GM04503 (cell line): ENCODE measurements around the gene MATN3.
"Not testable (repeated sequence)": the region's sequence is repeated elsewhere in the genome, so short reads cannot be mapped to it uniquely, and the experiment has no call there.

Experiments used
- DNase-seq: peaks from one replicate; pipeline ENCODE4 v3.0.0-alpha.2; 2012; ENCODE audit warnings: low read depth

MATN3 gene

GRCh38 chr2:20012282-20013125 lies at the start of gene MATN3:
TSS of gene MATN3 (minus strand) at chr2:20012668. CDS start at chr2:20012631, 37 bp downstream.
- no peak for DNase-seq

- DNase-seq = no peak
Observed at GRCh38 chr2:20061940-20062339, 49.5 kb upstream of the MATN3 start.

GRCh38 chr2:20061476-20061875 lies 49.0 kb upstream of the MATN3 start:
- peak; percentile 75 for DNase-seq

- no peak for DNase-seq
Observed at GRCh38 chr2:20060106-20060505, 47.6 kb upstream of the MATN3 start.

- no peak for DNase-seq
Observed at GRCh38 chr2:20057268-20057667, 44.8 kb upstream of the MATN3 start.

- DNase-seq = no peak
Observed at GRCh38 chr2:20054931-20055330, 42.5 kb upstream of the MATN3 start.

GRCh38 chr2:20054119-20054518 lies 41.7 kb upstream of the MATN3 start:
- no peak for DNase-seq

GRCh38 chr2:20052861-20053281 lies 40.4 kb upstream of the MATN3 start:
- no peak for DNase-seq

GRCh38 chr2:20052229-20052851 lies 39.9 kb upstream of the MATN3 start:
- no peak for DNase-seq

- DNase-seq = peak; percentile 99
Observed at GRCh38 chr2:20051532-20052228, 39.2 kb upstream of the MATN3 start, which contains the start of gene LAPTM4A. TSS of gene LAPTM4A (minus strand) at chr2:20051628. CDS start at chr2:20051520, 108 bp downstream.

GRCh38 chr2:20050646-20051531 lies 38.4 kb upstream of the MATN3 start:
- no peak for DNase-seq

- no peak for DNase-seq
Observed at GRCh38 chr2:20050104-20050645, 37.7 kb upstream of the MATN3 start.

GRCh38 chr2:20049637-20050036 lies 37.2 kb upstream of the MATN3 start:
- no peak for DNase-seq

- DNase-seq = no peak
Observed at GRCh38 chr2:20048488-20049448, 36.3 kb upstream of the MATN3 start.

GRCh38 chr2:20045712-20046292 lies 33.3 kb upstream of the MATN3 start:
- not testable (repeated sequence) for DNase-seq

GRCh38 chr2:20044778-20045177 lies 32.3 kb upstream of the MATN3 start:
- no peak for DNase-seq

- DNase-seq = no peak
Observed at GRCh38 chr2:20042531-20042930, 30.1 kb upstream of the MATN3 start.

- no peak for DNase-seq
Observed at GRCh38 chr2:20040489-20041172, 28.2 kb upstream of the MATN3 start.

GRCh38 chr2:20037660-20038059 lies 25.2 kb upstream of the MATN3 start:
- DNase-seq = no peak
